Measurements from ENCODE around the gene CGB1.

The CGB1 gene

GRCh38 chr19:49009828-49010227 lies 26.9 kb downstream of the CGB1 start:
- H3K36me3 ChIP-seq (replicated peaks; ENCODE audit: insufficient read depth, low read length), result 0 out of 2 replicates have a peak, but pooled peaks cover 3% of the 10 kb centered on the region
- no peak for DNase-seq
- H3K9ac ChIP-seq (ENCODE audit: low read length), result no peak overlapping the region

GRCh38 chr19:49006905-49007304 lies 29.8 kb downstream of the CGB1 start:
- Histone ChIP-seq H3K4me2 (ENCODE audit: low read depth, low read length) (no peak overlapping the region), H3K27me3 (replicated peaks; ENCODE audit: insufficient read depth, low read length) (no peaks in the 10 kb centered on the region), H3K9me2 (replicated peaks; ENCODE audit: insufficient read depth, low read length) (no peaks in the 10 kb centered on the region), H3K9ac (ENCODE audit: low read length) (no peak overlapping the region), H3K36me3 (replicated peaks; ENCODE audit: insufficient read depth, low read length) (peaks cover 3% of the 10 kb centered on the region; the same call in 1 of the 2 replicates), H2AFZ (ENCODE audit: low read length) (no peak overlapping the region), H4K20me1 (ENCODE audit: insufficient read depth, low read length) (no peaks in the 10 kb centered on the region), H3K4me3 (ENCODE audit: low read length) (no peak overlapping the region), H3K27ac (ENCODE audit: low read length) (no peak overlapping the region), H3K4me1 (ENCODE audit: low read length) (no peaks in the 10 kb centered on the region), H3F3A (ENCODE audit: insufficient read depth, low read length) (no peaks in the 10 kb centered on the region), H3K9me3 (replicated peaks; ENCODE audit: insufficient read depth, low read length) (no peaks in the 10 kb centered on the region), H3K79me2 (ENCODE audit: low read length) (no peaks in the 10 kb centered on the region)
- DNase-seq, result no peak
- TF ChIP-seq EZH2 (optimal IDR thresholded peaks at IDR 0.05; ENCODE audit: low read depth, low read length) (no peak), EZH2phosphoT487 (IDR thresholded peaks at IDR 0.05; ENCODE audit: low read length) (no peak), CTCF (IDR thresholded peaks at IDR 0.05; ENCODE audit: low read length) (no peak)

More at GRCh38 chr19:49009828-49010227, 26.9 kb downstream of the CGB1 start:
- H4K20me1 ChIP-seq (ENCODE audit: insufficient read depth, low read length), result no peaks in the 10 kb centered on the region
- H3K27ac ChIP-seq (ENCODE audit: low read length), result no peak overlapping the region
- H3K4me2 ChIP-seq (ENCODE audit: low read depth, low read length), result no peak overlapping the region
- H3K79me2 ChIP-seq (ENCODE audit: low read length), result no peaks in the 10 kb centered on the region
- H3K4me1 ChIP-seq (ENCODE audit: low read length), result no peaks in the 10 kb centered on the region
- H3K4me3 ChIP-seq (ENCODE audit: low read length), result no peak overlapping the region
- no peaks in the 10 kb centered on the region for H3K27me3 ChIP-seq (replicated peaks; ENCODE audit: insufficient read depth, low read length)
- no peaks in the 10 kb centered on the region for H3K9me3 ChIP-seq (replicated peaks; ENCODE audit: insufficient read depth, low read length)
- no peak for TF ChIP-seq EZH2 (optimal IDR thresholded peaks at IDR 0.05; ENCODE audit: low read depth, low read length)
- TF ChIP-seq CTCF (IDR thresholded peaks at IDR 0.05; ENCODE audit: low read length), result no peak
- TF ChIP-seq EZH2phosphoT487 (IDR thresholded peaks at IDR 0.05; ENCODE audit: low read length), result no peak
- H3K9me2 ChIP-seq (replicated peaks; ENCODE audit: insufficient read depth, low read length), result no peaks in the 10 kb centered on the region
- no peak overlapping the region for H2AFZ ChIP-seq (ENCODE audit: low read length)
- H3F3A ChIP-seq (ENCODE audit: insufficient read depth, low read length), result no peaks in the 10 kb centered on the region

- no peaks in the 10 kb centered on the region for H3F3A ChIP-seq (ENCODE audit: insufficient read depth, low read length)
- TF ChIP-seq CTCF (IDR thresholded peaks at IDR 0.05; ENCODE audit: low read length) (no peak), EZH2phosphoT487 (IDR thresholded peaks at IDR 0.05; ENCODE audit: low read length) (no peak), EZH2 (optimal IDR thresholded peaks at IDR 0.05; ENCODE audit: low read depth, low read length) (no peak)
- no peak overlapping the region for H3K27ac ChIP-seq (ENCODE audit: low read length)
- no peaks in the 10 kb centered on the region; the same call in 1 of the 2 replicates for H3K79me2 ChIP-seq (ENCODE audit: low read length)
- H3K9ac ChIP-seq (ENCODE audit: low read length), result no peak overlapping the region
- DNase-seq, result no peak
- no peaks in the 10 kb centered on the region for H3K9me3 ChIP-seq (replicated peaks; ENCODE audit: insufficient read depth, low read length)
- H3K4me2 ChIP-seq (ENCODE audit: low read depth, low read length), result no peak overlapping the region
- no peak overlapping the region for H2AFZ ChIP-seq (ENCODE audit: low read length)
- H3K4me1 ChIP-seq (ENCODE audit: low read length), result no peaks in the 10 kb centered on the region
- no peaks in the 10 kb centered on the region for H3K27me3 ChIP-seq (replicated peaks; ENCODE audit: insufficient read depth, low read length)
- H3K9me2 ChIP-seq (replicated peaks; ENCODE audit: insufficient read depth, low read length), result no peaks in the 10 kb centered on the region
- no peaks in the 10 kb centered on the region for H4K20me1 ChIP-seq (ENCODE audit: insufficient read depth, low read length)
- H3K4me3 ChIP-seq (ENCODE audit: low read length), result no peak overlapping the region
- peaks cover 3% of the 10 kb centered on the region; the same call in 1 of the 2 replicates for H3K36me3 ChIP-seq (replicated peaks; ENCODE audit: insufficient read depth, low read length)
Observed at GRCh38 chr19:49004964-49005614, 31.6 kb downstream of the CGB1 start.
